WTC11 (cell line): ENCODE measurements around the gene CCT3.

Experiments
- AR ChIP-seq: fragments of 250-450 bp; sonication (Bioruptor Pico); IDR thresholded peaks from 2 replicates; pipeline ENCODE4 v1.9.0; 2021; ENCODE audit warnings: mild to moderate bottlenecking
- CBFB ChIP-seq: sonication (generic); formaldehyde crosslinking; IDR thresholded peaks from 2 replicates; pipeline ENCODE4 v1.8.1; 2022; ENCODE audit warnings: mild to moderate bottlenecking, low read depth, missing genetic modification reagents
- FOXJ3 ChIP-seq: sonication (generic); formaldehyde crosslinking; IDR thresholded peaks from 2 replicates; pipeline ENCODE4 v1.9.0; 2021; ENCODE audit warnings: missing genetic modification reagents, mild to moderate bottlenecking, borderline replicate concordance
- SMAD4 ChIP-seq: sonication (generic); formaldehyde crosslinking; IDR thresholded peaks from 2 replicates; pipeline ENCODE4 v1.8.0; 2022; ENCODE audit warnings: mild to moderate bottlenecking, missing genetic modification reagents
- STAT6 ChIP-seq: sonication (generic); formaldehyde crosslinking; conservative IDR thresholded peaks from 2 replicates; pipeline ENCODE4 v1.8.1; 2023; ENCODE audit warnings: mild to moderate bottlenecking, low read depth, missing genetic modification reagents, moderate library complexity
- TEAD1 ChIP-seq: sonication (generic); formaldehyde crosslinking; IDR thresholded peaks from 2 replicates; pipeline ENCODE4 v1.8.0; 2022; ENCODE audit warnings: mild to moderate bottlenecking, missing genetic modification reagents
- ZBTB21 ChIP-seq: sonication (generic); formaldehyde crosslinking; IDR thresholded peaks from 2 replicates; pipeline ENCODE4 v1.8.1; 2023; ENCODE audit warnings: mild to moderate bottlenecking, missing genetic modification reagents, borderline replicate concordance
- ZNF263 ChIP-seq: sonication (generic); formaldehyde crosslinking; IDR thresholded peaks from 2 replicates; pipeline ENCODE4 v1.8.1; 2022; ENCODE audit warnings: low read depth, mild to moderate bottlenecking, moderate library complexity, missing genetic modification reagents
- TF ChIP-seq, protein P1 (sequence below): fragments of 200-600 bp; IDR thresholded peaks from 2 replicates; pipeline ENCODE4 v1.8.0; 2022; ENCODE audit warnings: antibody characterized with exemption

- TF ChIP-seq AR (CRISPR knock-in tag), result no peak
- TF ChIP-seq SMAD4, result no peak
- TF ChIP-seq FOXJ3 (CRISPR knock-in tag), result no peak
- TF ChIP-seq STAT6 (CRISPR knock-in tag), result no peak
- TF ChIP-seq, protein P1, sequence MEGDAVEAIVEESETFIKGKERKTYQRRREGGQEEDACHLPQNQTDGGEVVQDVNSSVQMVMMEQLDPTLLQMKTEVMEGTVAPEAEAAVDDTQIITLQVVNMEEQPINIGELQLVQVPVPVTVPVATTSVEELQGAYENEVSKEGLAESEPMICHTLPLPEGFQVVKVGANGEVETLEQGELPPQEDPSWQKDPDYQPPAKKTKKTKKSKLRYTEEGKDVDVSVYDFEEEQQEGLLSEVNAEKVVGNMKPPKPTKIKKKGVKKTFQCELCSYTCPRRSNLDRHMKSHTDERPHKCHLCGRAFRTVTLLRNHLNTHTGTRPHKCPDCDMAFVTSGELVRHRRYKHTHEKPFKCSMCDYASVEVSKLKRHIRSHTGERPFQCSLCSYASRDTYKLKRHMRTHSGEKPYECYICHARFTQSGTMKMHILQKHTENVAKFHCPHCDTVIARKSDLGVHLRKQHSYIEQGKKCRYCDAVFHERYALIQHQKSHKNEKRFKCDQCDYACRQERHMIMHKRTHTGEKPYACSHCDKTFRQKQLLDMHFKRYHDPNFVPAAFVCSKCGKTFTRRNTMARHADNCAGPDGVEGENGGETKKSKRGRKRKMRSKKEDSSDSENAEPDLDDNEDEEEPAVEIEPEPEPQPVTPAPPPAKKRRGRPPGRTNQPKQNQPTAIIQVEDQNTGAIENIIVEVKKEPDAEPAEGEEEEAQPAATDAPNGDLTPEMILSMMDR, result no peak
- no peak for TF ChIP-seq ZNF263 (CRISPR knock-in tag)
- TF ChIP-seq CBFB (CRISPR knock-in tag), result no peak
- TF ChIP-seq ZBTB21 (CRISPR knock-in tag), result no peak
- no peak for TF ChIP-seq TEAD1 (CRISPR knock-in tag)
Observed at GRCh38 chr1:156367383-156368156, 29.5 kb upstream of the CCT3 start.
